ENCODE measurements around the gene ESRRB.

ESRRB gene

DNA sequence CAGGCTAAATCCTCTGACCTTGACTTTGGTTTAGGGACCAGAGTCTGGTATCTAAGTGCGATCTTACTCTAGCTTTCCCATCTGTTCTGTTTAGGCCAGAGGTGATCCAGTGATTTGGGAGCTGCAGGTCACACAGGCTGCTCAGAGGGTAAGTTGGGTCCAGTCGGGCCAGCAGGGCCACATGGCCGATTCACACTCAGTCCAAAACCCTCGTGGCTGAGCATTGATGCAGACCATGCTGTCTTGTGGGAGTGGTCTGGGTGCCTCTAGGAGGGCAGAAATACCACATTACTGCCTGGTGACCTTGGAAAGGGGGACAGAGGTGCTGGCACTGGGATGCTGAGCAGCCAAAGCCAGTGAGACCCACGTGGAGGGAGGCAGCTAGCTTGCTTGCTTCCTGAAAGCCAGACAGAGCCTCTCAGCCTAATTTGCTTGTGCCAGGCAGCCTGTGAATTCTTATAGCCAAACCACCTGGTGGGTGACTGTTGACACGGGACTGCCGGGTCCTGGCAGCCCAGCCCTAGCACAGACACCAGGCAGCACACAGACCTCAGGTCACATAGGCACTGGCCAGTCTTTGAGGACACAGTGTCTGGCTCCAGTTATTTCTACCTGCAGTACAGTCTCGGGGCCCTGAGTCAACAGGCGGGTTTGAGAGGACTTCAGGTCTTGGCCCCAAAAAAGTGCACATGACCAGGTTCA is 31.7 kb downstream of the ESRRB start:
- DNase-seq (ENCODE audit: low read depth) = no peak

DNA sequence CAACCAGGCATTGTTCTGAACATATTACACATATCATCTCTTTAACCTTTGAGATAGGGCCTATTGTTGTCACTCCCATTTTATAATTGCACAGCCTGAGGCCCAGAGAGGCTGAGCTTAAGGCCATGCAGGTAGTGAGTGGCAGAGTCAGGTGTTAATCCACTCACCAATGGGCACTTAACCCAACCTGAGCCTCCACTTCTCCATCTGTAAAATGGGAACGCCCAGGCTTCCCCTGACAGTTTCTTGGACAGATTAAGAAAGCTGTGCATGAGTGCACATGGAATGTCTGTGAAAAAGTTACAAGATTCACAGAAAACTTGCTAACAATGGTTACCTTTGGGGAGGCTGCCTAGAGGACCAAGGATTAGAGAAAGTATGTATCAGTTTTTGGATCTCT is 32.9 kb downstream of the ESRRB start:
- DNase-seq (ENCODE audit: low read depth) = no peak

DNA sequence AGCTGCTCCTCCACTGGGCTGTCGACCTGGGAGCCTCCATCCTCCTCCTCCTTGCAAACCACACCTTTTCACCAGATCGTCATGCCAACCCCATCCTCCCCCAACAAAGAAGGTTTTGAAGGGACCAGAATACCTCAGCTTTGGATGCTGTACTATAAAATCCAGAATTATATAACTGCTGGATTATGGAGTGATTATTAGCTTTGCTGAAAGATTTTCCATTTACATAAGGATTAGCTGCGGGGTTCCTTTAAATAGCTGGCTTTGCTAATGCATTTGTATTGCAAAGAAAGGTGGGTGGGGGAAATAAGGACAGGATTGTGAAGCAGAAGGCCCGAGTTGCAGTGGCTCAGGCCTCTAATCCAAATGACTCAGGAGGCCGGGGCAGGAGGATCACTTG is 36.6 kb downstream of the ESRRB start:
- no peak for DNase-seq (ENCODE audit: low read depth)

DNA sequence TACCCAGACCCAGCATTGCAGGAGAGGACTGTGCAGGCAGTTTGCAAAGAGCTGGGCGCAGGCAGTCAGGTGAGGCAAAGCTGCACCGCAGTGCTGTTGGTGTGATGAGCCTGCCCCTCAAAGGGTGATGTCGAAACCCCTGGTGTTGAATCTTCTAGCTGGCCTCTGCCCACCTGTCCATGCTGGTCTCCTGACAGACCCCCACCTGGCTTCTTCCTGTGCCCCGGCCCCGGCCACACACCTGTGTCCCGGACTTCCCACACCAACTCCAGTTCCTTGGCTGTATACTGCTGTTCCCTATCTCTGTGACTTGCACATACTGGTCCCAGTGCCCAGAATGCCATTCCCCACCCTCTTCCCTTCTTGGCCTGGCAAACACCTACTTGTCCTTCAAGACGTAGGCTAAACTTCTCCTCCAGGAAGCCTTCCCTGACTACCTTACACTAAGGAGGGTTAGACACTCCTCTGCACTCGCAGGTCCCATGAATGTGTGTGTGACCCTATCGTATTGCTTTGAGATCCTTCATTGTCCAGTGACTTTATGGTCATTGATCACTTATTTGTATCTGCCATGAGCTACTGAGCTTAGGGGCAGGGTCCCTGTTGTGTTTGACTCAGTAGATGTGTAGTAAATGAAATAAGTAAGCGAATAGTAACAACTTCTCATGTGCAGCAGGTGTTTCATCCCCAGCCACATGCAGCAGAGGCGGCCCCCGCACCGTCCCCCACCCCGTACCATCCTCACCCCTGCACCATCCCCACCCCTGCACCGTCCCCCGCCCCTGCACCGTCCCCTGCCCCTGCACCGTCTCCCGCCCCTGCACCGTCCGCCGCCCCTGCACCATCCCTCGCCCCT is 37.4 kb downstream of the ESRRB start:
- no peak for DNase-seq (ENCODE audit: low read depth)

DNA sequence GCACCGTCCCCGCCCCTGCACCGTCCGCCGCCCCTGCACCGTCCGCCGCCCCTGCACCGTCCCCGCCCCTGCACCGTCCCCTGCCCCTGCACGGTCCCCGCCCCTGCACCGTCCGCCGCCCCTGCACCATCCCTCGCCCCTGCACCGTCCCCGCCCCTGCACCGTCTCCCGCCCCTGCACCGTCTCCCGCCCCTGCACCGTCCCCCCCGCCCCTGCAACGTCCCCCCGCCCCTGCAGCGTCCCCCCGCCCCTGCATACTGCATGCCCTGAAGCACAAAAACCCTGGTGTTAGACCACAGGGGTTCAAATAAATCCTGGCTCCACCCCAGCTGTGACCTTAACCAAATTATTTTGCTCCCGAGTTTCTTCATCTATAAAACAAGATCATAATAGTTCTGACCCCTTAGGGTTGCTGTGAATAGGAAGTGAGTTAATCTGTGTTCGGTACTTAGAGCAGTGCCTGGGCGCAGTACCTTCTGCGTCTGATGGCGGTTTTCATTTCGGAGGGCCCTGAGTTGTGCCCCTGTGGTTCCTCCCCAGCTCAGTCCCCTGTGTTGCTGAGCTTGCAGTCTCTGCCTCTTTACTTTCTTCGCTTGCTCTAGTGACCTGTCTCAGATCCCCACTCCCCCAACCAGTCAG is 38.1 kb downstream of the ESRRB start:
- no peak for DNase-seq (ENCODE audit: low read depth)

DNA sequence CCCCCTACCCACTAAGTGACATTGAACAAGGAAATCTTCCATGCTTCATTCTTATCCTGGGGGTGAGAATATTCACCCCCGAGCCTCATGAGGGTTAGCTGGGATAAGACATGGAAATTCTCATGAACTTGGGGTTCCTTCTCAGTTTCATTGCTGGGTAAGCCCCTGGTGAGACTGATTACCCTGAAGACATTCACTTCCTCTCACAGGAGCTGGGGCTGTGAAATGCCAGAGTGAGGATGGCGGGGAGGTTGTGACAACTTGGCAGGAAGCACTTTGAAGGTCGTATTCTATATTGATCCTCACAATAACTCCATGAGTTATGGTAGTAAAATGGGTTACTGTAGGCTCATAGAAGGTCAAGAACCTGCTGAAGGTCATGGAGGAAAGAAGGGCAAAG is 43.5 kb downstream of the ESRRB start:
- no peak for DNase-seq (ENCODE audit: low read depth)

DNA sequence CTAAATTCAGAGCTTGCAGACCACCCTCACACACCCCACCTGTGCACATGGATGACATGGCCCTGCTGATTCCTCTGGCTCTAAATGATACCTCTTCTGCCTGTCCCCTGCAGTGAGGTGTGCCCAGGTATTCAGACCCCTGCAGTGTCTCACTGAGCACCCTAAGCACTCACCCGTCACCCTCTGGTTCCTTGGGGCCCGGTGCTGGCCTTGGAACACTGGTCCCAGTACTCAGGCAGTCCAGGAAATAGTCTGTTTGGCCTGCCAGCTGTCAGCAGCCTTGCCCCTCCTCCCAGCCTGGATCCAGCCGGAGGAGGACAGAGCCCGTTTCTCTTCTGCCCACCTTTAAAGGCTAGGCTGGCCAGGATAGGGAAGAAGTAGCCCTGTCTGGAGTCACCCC is 44.9 kb downstream of the ESRRB start:
- no peak for DNase-seq (ENCODE audit: low read depth)

DNA sequence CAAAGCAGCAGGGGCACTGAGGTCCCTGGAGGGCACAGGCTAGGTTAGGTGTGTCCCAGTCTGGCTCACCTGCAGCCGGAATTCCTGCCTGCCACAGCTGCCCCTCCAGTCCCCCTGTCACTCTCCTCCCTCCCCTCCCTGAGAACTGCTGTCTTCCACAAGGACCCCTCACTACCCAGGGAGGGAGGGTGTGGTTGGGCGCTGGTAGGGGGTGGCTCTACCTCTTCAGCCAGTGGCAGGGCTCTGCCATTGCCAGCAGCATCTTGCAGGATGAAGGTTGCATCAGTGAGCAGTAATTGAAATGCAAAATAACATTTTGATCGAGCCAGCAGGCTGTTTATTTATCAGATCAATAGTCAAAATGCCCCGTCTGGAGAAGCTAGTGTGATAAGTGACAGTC is 45.7 kb downstream of the ESRRB start:
- no peak for DNase-seq (ENCODE audit: low read depth)

DNA sequence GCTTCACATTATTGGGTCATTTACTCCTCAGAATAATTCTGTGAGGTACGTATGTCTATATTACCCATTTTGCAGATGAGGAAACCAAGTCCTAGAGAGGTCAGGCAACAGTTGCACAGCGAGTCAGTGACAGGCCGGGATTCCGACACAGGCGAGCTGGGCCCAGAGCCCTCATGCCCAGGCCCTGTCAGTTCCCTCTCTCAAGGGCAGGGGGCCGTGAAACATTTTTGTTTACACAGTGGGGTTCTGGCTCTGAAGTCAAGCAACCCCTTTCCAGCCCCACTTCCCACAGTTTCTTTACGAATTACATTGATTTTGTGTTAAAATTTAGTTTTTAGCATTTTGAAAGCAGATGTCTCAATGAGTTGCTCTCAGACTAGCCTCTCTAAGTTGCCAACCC is 46.7 kb downstream of the ESRRB start:
- no peak for DNase-seq (ENCODE audit: low read depth)

DNA sequence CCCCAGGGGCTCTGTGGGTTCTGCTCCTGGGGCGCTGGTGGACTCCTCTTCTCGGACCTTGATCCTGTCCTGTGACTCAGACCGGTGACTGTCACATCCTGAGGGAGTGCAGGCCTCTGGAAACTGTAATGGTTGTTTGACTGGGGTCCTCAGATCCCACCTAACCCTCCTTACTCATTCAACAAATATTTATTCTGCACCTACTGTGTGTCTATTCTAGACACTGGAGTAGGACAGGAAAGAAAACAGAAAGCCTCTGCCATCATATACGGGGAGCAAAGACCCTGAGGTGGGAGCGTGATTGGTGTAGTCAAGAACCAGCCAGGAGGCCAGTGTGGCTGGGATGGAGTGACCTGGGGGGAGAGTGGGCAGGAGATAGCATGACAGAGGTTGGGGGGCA is 47.6 kb downstream of the ESRRB start:
- DNase-seq (ENCODE audit: low read depth) = no peak

DNA sequence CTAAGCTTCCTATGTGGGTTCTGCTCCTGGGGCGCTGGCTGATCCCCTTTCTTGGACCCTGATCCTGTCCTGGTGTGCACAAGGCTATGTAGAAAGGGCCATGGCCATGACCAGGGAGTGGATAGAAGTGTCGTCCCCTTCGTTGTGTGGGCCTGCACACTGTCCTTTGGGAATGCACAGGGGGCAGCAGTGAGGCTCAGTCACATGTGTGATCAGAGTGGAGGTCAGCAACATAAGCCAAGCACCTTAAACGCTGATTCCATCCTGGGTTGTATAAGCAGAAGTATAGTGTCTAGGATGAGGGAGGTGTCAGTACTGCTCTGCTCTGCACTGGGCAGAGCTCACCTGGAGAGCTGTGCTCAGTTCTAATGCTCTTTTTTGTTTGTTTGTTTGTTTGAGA is 48.4 kb downstream of the ESRRB start:
- no peak for DNase-seq (ENCODE audit: low read depth)

DNA sequence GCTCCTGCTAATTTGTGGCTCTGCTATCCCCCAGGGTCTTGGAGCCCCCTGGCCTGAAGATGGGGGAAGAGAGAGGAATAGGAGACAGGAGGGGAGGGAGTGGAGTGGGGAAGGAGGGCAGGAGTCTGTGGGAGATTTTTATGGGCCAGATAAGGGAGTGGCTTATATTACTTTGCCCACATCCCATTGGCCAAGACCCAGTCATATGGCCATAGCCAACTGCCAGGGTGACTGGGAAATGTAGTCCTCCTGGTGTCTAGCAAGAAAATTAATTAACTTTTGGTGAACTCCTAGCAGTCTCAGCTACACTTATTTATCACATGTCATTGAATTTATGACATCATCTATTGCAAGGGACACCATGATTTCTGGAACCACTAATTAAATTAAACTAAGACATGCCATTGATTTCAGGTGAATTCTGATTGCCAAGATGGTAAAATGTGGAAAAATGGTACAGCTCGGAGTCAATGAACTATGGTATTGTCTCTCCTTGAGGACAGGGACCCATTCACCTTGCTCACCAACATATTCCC is 50.3 kb downstream of the ESRRB start:
- DNase-seq (ENCODE audit: low read depth) = no peak

DNA sequence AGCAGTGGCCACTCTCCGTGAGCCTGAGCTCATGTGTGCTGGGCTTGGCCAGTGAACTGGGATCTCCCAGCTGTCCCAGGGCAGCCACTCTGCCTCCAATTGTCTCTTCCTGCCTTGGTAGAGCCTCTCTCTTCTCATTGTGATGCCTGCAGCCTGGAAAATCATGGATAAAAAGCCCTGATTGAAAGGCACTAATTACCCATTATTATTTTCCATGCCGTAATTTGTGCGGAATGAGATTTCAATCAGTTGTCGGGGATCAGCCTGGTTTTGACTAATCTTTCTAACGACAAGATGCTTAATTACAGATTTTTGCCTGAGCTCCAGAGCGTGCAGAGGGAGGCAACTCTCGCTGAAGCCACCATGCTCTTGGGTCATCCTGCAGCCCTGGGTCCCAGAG is 52.7 kb downstream of the ESRRB start:
- DNase-seq (ENCODE audit: low read depth) = no peak

DNA sequence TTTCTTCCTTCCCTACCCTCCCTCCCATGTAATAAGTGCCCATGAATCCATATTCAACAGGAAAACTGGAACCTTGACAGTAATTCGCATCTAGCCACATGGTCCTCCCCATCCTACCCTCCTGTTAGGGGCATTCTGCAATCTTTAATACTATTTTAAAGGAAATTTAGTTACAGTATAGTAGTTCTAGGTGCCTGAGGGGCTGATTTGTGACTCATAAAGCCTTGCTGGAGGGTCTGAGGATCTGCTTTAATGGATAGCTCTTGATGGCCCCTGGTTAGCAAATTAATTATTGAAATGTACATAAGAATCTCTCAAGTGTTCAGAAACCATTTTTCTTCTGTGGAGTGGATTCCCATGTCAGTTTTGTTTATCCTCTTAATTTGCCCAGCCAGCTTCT is 54.1 kb downstream of the ESRRB start:
- DNase-seq (ENCODE audit: low read depth) = no peak

DNA sequence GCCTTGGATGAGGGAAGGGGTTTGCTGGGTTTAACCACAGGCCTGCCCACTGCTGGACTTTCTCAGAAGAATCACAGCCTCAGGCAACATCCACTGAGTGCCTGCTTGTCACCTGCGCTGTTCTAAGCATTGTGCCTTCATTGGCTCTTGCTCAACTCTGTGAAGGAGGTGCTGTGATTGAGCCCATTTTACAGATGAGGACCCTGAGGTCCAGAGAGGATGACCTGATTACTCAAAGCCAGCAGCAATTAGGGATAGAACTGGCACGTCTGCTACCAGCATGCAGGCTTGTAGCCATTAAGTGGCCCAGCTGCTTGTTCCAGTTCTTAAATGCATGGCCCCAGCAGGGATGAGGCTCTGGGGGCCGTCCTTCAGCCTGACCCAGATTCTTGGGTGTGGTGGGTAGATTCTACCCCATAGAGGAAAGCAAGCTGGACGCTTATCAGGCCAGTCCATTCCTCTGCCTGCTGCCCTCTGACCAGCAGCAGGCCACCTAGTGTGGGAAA is 54.6 kb downstream of the ESRRB start:
- DNase-seq (ENCODE audit: low read depth) = no peak

DNA sequence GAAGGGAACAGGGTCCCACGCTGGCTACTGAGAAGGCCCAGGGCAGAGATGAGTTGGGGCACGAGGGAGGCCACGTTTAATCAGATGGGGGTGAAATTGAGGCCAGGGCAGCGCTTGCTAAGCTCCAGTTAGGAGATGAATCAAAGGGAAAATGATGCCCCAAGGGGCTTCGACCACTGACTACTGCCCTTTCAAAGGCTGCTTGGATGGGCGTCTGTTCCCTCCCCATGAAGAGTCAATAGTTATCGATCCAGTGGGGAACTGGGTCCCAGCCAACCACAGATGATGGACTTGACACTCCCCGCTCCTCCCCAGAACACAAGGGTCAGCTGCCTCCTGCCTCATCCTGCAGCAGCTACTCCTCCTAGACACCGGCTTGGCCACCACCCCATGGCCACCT is 55.6 kb downstream of the ESRRB start:
- DNase-seq (ENCODE audit: low read depth) = no peak

DNA sequence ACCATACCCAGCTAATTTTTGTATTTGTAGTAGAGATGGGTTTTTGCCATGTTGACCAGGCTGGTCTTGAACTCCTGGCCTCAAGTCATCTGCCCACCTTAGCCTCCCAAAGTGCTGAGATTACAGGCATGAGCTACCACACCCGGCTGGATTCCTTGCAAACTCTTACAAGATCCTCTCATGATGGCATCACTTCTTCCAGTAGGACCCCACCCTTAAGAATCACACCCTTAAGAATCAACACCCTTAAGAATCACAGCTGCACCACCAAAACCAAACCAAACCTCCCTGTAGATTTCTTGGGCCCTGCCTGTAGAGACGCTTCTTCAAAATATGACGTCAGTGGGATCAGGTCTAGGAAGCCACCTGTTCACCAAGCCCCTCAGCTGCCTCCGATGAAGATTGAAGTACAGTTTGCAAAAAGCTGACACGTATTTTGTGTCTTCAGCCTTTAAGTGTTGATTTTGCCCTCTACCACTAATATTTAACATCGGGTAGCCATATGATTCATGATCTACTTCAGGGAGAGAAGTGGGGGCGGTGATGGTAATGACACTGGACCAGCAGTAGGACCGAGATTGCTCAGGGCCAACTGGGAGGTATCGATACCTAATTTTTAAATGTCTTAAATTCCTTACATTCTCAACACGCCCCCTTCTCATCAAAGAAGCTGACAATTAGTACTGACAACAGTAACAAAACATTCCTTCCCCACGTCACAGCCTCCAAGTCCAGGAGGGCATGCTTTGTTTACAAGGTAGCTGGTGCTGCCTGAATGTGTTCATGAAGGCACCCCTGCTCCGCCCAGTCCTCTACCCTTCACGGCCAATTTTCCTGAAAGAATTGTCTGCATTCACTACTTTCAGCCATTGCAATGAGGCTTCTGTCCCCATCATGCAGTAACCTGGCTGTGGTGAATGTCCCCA is 57.2 kb downstream of the ESRRB start:
- no peak for DNase-seq (ENCODE audit: low read depth)

DNA sequence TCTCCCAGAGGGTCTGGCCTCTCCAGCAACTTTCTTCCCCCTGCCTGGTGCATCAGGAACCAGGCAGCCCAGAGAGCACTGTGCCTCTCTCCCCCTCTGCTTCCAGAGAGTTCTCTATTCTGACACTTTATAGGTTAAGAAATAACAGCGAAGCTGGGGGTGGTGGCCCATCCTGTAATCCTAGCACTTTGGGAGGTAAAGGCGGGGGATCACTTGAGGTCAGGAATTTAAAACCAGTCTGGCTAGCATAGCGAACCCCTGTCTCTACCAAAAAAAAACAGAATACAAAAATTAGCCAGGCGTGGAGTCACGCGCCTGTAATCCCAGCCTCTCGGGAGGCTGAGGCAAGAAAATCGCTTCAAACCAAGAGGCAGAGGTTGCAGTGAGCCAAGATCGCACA is 58.3 kb downstream of the ESRRB start:
- no peak for DNase-seq (ENCODE audit: low read depth)

DNA sequence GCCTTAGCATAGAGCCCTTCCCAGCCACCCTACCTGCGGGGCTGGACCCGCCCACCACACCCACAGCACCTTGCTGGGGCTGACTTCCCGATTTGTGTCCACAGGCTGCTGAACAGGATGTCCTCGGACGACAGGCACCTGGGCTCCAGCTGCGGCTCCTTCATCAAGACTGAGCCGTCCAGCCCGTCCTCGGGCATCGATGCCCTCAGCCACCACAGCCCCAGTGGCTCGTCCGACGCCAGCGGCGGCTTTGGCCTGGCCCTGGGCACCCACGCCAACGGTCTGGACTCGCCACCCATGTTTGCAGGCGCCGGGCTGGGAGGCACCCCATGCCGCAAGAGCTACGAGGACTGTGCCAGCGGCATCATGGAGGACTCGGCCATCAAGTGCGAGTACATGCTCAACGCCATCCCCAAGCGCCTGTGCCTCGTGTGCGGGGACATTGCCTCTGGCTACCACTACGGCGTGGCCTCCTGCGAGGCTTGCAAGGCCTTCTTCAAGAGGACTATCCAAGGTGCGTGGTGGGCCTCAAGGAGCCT is 63.4 kb downstream of the ESRRB start:
- no peak for DNase-seq (ENCODE audit: low read depth)

DNA sequence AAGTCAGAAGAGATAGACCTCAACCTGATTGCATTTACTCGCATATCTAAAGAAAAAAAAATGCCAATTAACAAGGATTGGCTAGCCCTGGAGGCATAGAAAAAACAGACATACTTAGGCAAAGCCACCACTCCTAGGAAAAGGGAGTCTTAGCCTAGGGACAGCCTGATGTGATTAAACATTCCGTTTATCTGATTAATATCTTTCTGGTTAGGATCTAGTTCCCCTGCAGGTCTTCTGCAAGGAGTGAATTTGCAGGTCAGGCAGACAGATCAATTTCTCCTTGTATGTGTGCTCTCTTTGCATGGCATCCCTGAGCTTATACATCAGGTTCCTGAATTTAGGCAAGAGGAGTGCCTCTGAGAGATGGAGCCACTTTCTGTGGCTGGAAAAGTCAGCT is 70.5 kb downstream of the ESRRB start:
- DNase-seq (ENCODE audit: low read depth) = no peak

DNA sequence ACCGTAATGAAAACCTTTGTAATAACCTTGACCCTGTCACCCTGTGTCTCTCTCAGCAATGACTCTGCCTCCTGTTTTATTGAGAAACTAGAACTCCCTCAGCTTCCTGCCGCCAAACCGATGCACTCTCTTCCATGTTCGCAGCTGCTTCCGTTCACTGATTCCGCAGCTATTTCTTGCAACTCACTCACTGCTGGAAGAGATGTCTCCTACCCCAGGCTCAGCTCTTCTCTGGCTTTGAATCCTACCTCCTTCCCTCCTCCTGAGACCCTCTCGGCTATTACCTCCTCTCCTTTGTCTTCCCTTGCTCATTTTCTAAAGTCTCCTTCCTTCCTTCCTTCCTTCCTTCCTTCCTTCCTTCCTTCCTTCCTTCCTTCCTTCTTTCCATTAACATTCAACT is 71.0 kb downstream of the ESRRB start:
- no peak for DNase-seq (ENCODE audit: low read depth)
